Liver (tissue), 3 donors: ENCODE results near the gene SLX4IP.

Source experiments
- EGR1 ChIP-seq, 2 donors: IDR thresholded peaks; 2 replicates each; pipeline ENCODE4 v1.6.1; 2016 to 2018; ENCODE audit warnings: antibody characterized with exemption in 2 of 2, low read depth in 2 of 2
- FOXA1 ChIP-seq: IDR thresholded peaks from 2 replicates; pipeline ENCODE4 v1.6.1; 2016; ENCODE audit warnings: antibody characterized with exemption
- GABPA ChIP-seq, 2 donors: IDR thresholded peaks in 1 of 2; conservative IDR thresholded peaks in 1 of 2; 2 replicates each; pipeline ENCODE4 v1.6.1; 2016; ENCODE audit warnings: antibody characterized with exemption in 2 of 2, mild to moderate bottlenecking in 1 of 2, moderate library complexity in 1 of 2
- HNF4A ChIP-seq, 2 donors: conservative IDR thresholded peaks; 2 replicates each; pipeline ENCODE4 v1.6.1; 2016; ENCODE audit warnings: antibody characterized with exemption in 2 of 2, mild to moderate bottlenecking in 2 of 2
- RAD21 ChIP-seq, 2 donors: IDR thresholded peaks; 2 replicates each; pipeline ENCODE4 v1.6.1; 2016; ENCODE audit warnings: antibody characterized with exemption in 2 of 2, mild to moderate bottlenecking in 2 of 2
- RXRA ChIP-seq, 2 donors: IDR thresholded peaks; 2 replicates each; pipeline ENCODE4 v1.6.1; 2017 to 2018; ENCODE audit warnings: antibody characterized with exemption in 2 of 2, mild to moderate bottlenecking in 1 of 2
- TAF1 ChIP-seq: conservative IDR thresholded peaks from 2 replicates; pipeline ENCODE4 v1.6.1; 2016; ENCODE audit warnings: antibody characterized with exemption, mild to moderate bottlenecking
- TF ChIP-seq, protein P1 (sequence below): fragments of 150-350 bp; IDR thresholded peaks from 2 replicates; pipeline ENCODE4 v1.5.1; 2017; ENCODE audit warnings: improper control_type of control experiment, low read depth, low read length; ENCODE audit not compliant: missing input control
- TF ChIP-seq, protein P2 (sequence below): IDR thresholded peaks from 2 replicates; pipeline ENCODE4 v1.6.1; 2016; ENCODE audit warnings: antibody characterized with exemption
- TF ChIP-seq, protein P3 (sequence below): IDR thresholded peaks from 2 replicates; pipeline ENCODE4 v1.6.1; 2016; ENCODE audit warnings: antibody characterized with exemption, mild to moderate bottlenecking
- donor health status: healthy.
- donor health status: healthy.

DNA sequence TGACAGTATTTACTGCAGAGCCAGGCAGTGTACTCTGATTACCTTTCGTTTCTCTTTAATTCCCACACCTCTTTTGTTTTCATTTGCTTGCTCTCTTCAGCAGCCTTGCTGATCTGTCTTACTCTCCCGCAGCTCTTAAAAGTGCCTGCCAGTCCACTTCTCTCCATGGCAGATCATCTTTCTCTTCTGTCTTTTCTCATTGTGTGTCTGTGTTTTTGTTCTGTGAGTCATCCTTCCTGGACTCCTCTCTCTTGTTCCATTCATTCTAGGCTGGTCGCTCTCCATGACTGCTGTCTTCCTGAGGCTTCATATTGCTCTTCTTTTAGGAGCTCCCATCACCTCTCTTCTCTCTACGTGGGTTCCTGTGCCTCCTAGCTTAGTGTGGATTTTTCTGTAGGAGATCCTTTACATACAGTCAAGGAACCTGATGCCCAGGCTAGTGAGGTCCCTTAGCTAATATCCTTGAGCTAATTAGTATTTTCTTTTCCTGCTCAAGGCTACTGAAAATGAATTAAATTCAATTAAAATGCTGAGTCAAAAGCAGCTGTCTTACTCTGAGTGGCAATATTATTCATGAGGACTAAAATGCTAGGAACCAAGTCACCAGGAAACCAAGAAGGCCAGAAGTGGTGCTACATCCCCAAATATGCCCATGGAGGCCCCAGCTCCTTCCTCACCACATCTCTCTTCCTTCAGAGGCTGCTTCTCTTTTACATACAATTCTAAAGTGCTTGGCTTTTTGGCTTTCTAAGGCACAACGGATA lies 86.1 kb downstream of the SLX4IP start:
- TF ChIP-seq, protein P1, sequence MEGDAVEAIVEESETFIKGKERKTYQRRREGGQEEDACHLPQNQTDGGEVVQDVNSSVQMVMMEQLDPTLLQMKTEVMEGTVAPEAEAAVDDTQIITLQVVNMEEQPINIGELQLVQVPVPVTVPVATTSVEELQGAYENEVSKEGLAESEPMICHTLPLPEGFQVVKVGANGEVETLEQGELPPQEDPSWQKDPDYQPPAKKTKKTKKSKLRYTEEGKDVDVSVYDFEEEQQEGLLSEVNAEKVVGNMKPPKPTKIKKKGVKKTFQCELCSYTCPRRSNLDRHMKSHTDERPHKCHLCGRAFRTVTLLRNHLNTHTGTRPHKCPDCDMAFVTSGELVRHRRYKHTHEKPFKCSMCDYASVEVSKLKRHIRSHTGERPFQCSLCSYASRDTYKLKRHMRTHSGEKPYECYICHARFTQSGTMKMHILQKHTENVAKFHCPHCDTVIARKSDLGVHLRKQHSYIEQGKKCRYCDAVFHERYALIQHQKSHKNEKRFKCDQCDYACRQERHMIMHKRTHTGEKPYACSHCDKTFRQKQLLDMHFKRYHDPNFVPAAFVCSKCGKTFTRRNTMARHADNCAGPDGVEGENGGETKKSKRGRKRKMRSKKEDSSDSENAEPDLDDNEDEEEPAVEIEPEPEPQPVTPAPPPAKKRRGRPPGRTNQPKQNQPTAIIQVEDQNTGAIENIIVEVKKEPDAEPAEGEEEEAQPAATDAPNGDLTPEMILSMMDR = no peak
- TF ChIP-seq, protein P2, sequence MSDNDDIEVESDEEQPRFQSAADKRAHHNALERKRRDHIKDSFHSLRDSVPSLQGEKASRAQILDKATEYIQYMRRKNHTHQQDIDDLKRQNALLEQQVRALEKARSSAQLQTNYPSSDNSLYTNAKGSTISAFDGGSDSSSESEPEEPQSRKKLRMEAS = no peak
- TF ChIP-seq GABPA (IDR thresholded peaks at IDR 0.05 in 1 of 2, conservative IDR thresholded peaks at IDR 0.05 in 1 of 2) (no peak), RXRA (IDR thresholded peaks at IDR 0.05) (no peak), TAF1 (no peak), EGR1 (IDR thresholded peaks at IDR 0.05; ENCODE audit: low read depth in 2 of 2) (no peak), HNF4A (conservative IDR thresholded peaks at IDR 0.05) (no peak), FOXA1 (no peak), RAD21 (IDR thresholded peaks at IDR 0.05) (no peak)
- TF ChIP-seq, protein P3, sequence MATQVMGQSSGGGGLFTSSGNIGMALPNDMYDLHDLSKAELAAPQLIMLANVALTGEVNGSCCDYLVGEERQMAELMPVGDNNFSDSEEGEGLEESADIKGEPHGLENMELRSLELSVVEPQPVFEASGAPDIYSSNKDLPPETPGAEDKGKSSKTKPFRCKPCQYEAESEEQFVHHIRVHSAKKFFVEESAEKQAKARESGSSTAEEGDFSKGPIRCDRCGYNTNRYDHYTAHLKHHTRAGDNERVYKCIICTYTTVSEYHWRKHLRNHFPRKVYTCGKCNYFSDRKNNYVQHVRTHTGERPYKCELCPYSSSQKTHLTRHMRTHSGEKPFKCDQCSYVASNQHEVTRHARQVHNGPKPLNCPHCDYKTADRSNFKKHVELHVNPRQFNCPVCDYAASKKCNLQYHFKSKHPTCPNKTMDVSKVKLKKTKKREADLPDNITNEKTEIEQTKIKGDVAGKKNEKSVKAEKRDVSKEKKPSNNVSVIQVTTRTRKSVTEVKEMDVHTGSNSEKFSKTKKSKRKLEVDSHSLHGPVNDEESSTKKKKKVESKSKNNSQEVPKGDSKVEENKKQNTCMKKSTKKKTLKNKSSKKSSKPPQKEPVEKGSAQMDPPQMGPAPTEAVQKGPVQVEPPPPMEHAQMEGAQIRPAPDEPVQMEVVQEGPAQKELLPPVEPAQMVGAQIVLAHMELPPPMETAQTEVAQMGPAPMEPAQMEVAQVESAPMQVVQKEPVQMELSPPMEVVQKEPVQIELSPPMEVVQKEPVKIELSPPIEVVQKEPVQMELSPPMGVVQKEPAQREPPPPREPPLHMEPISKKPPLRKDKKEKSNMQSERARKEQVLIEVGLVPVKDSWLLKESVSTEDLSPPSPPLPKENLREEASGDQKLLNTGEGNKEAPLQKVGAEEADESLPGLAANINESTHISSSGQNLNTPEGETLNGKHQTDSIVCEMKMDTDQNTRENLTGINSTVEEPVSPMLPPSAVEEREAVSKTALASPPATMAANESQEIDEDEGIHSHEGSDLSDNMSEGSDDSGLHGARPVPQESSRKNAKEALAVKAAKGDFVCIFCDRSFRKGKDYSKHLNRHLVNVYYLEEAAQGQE = no peak
